HEK293T (cell line): ENCODE results near the gene CCNDBP1.

Experiments used
- ARNT ChIP-seq: fragments of 450-650 bp; IDR thresholded peaks from 2 replicates; pipeline ENCODE4 v1.6.1; 2017; ENCODE audit warnings: mild to moderate bottlenecking
- BHLHE40 ChIP-seq: fragments of 450-650 bp; IDR thresholded peaks from 2 replicates; pipeline ENCODE4 v1.6.1; 2016; ENCODE audit warnings: mild to moderate bottlenecking, moderate library complexity, borderline replicate concordance
- ELF4 ChIP-seq: fragments of 450-650 bp; IDR thresholded peaks from 2 replicates; pipeline ENCODE4 v1.6.1; 2017; ENCODE audit warnings: antibody characterized with exemption
- FOXA1 ChIP-seq: fragments of 450-650 bp; IDR thresholded peaks from 2 replicates; pipeline ENCODE4 v1.6.1; 2016; ENCODE audit warnings: mild to moderate bottlenecking
- FOXK2 ChIP-seq: fragments of 450-650 bp; IDR thresholded peaks from 2 replicates; pipeline ENCODE4 v1.6.1; 2016; ENCODE audit warnings: mild to moderate bottlenecking
- L3MBTL2 ChIP-seq: fragments of 450-650 bp; conservative IDR thresholded peaks from 2 replicates; pipeline ENCODE4 v1.6.1; 2016; ENCODE audit warnings: mild to moderate bottlenecking
- LEF1 ChIP-seq: fragments of 450-650 bp; IDR thresholded peaks from 2 replicates; pipeline ENCODE4 v1.6.1; 2017; ENCODE audit warnings: mild to moderate bottlenecking, borderline replicate concordance
- NFRKB ChIP-seq: fragments of 450-650 bp; IDR thresholded peaks from 2 replicates; pipeline ENCODE4 v1.6.1; 2016; ENCODE audit warnings: mild to moderate bottlenecking, moderate library complexity
- SP1 ChIP-seq: fragments of 450-650 bp; IDR thresholded peaks from 2 replicates; pipeline ENCODE4 v1.6.1; 2017
- TARDBP ChIP-seq: fragments of 450-650 bp; IDR thresholded peaks from 2 replicates; pipeline ENCODE4 v1.6.1; 2016
- ZNF384 ChIP-seq: fragments of 450-650 bp; IDR thresholded peaks from 2 replicates; pipeline ENCODE4 v1.6.1; 2016
- TF ChIP-seq, protein P1 (sequence below): fragments of 450-650 bp; IDR thresholded peaks from 2 replicates; pipeline ENCODE4 v1.6.1; 2016

DNA sequence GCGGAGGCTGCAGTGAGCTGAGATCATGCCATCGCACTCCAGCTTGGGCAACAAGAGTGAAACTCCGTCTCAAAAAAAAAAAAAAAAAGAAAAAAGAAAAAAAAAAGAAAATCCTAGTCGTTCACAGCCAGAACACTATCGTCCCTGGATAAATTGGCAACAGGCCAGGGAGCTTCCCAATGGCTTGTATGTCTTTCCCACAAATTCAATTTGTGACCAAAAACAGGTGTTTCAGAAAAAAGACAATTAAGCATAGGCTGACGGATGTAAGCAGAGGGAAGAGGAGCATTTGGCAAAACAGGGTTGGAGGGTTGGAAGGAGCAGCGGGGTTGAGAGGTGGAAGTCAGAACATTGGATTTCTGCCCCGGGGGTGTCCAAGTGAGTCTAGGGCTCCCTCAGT, 27.1 kb downstream of the CCNDBP1 start:
- TF ChIP-seq, protein P1, sequence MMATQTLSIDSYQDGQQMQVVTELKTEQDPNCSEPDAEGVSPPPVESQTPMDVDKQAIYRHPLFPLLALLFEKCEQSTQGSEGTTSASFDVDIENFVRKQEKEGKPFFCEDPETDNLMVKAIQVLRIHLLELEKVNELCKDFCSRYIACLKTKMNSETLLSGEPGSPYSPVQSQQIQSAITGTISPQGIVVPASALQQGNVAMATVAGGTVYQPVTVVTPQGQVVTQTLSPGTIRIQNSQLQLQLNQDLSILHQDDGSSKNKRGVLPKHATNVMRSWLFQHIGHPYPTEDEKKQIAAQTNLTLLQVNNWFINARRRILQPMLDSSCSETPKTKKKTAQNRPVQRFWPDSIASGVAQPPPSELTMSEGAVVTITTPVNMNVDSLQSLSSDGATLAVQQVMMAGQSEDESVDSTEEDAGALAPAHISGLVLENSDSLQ, result no peak
- no peak for TF ChIP-seq SP1
- no peak for TF ChIP-seq BHLHE40
- TF ChIP-seq TARDBP, result no peak
- TF ChIP-seq LEF1, result no peak
- no peak for TF ChIP-seq ZNF384
- TF ChIP-seq ELF4, result no peak
- TF ChIP-seq FOXA1, result no peak
- no peak for TF ChIP-seq L3MBTL2
- no peak for TF ChIP-seq FOXK2
- TF ChIP-seq ARNT, result no peak
- no peak for TF ChIP-seq NFRKB
